Psoas muscle (tissue), 8 donors: ENCODE results near the gene CABLES1. TPM values are rescaled to one million over a fixed set of nuclear protein-coding genes. Genes with fewer than 3 reads are reported as not detected.
A peak's percentile ranks its signal among the peaks of the same experiment; 100 is the strongest.

Experiments used
- ATAC-seq, 4 donors: fragments of 200-7000 bp; cut with Tn5 transposase; one replicate each; pipeline ENCODE4 v1.9.1; 2020; ENCODE audit warnings: moderate library complexity in 3 of 4, mild to moderate bottlenecking in 2 of 4
- DNase-seq, 2 donors: peaks; one replicate each; pipeline ENCODE4 v3.0.0-alpha.2; 2020
- H3K27ac ChIP-seq: fragments of 200-600 bp; one replicate; pipeline ENCODE4 v1.8.0; 2022
- H3K27me3 ChIP-seq, 3 donors: fragments of 200-600 bp in 1 of 3; one replicate each; pipeline versions ENCODE4 v1.6.1 to v1.8.0; 2013 to 2022; ENCODE audit warnings: low read length in 2 of 3, mild to moderate bottlenecking in 2 of 3, moderate library complexity in 1 of 3; ENCODE audit not compliant: insufficient read depth in 3 of 3
- H3K36me3 ChIP-seq, 2 donors: fragments of 200-600 bp in 1 of 2; one replicate each; pipeline versions ENCODE4 v1.6.1 to v1.8.0; 2013 to 2022; ENCODE audit warnings: low read depth in 1 of 2, mild to moderate bottlenecking in 1 of 2, moderate library complexity in 1 of 2; ENCODE audit not compliant: insufficient read depth in 1 of 2
- H3K4me1 ChIP-seq: fragments of 200-600 bp; one replicate; pipeline ENCODE4 v1.8.0; 2022
- H3K4me3 ChIP-seq: fragments of 200-600 bp; one replicate; pipeline ENCODE4 v1.8.0; 2022; ENCODE audit warnings: mild to moderate bottlenecking
- H3K9me3 ChIP-seq: fragments of 200-600 bp; one replicate; pipeline ENCODE4 v1.8.0; 2022
- CTCF ChIP-seq: fragments of 200-600 bp; IDR thresholded peaks from one replicate; pipeline ENCODE4 v1.8.0; 2022; ENCODE audit warnings: antibody characterized with exemption
- WGBS, 3 donors: extraction: QIAGEN DNeasy Blood & Tissue Kit; methylation state at CpG; one replicate each; pipeline versions ENCODE4 v1.1.6 to v1.1.7; 2013; 5-methylcytosine and 5-hydroxymethylcytosine counted together
- intact Hi-C, 2 donors: fragments of 100-400 bp; cut with DNase I; formaldehyde crosslinking; loops; one replicate each; pipeline versions ENCODE4 v1.11.0 to v1.14.2; 2022
- polyA plus RNA-seq, 3 donors: library from polyadenylated mRNA; stranded (reverse); fragments of 200-250 nt; gene quantifications; one replicate each; pipeline ENCODE4 v1.2.3, GENCODE V29; 2013
- total RNA-seq, 4 donors: library from RNA; stranded (reverse); fragmentation: NEBNext Ultra II Directional in 2 of 4; extraction: Animal tissue kit (Norgen Biotek cat#: 25700) in 2 of 4; gene quantifications; one replicate each; pipeline versions ENCODE4 v1.2.1 to v1.2.4, GENCODE V29; 2021 to 2023
- donor health status: healthy with polysubstance abuse.
- donor health status: DM: no; HTN: no; CAD: no; lungs with moderate emphysema.
- donor health status: Bipolar disorder and iron deficiency.
- donor health status: healthy.
- donor health status: DM: yes; HTN: yes; CAD: no.
- donor health status: DM: no; HTN: no; CAD: no.
- donor health status: DM: no; HTN: no; CAD: no.
- donor health status: DM: yes; HTN: yes; CAD: no.

Gene CABLES1
- total and polyA plus RNA-seq, 7 donors, result 0.42 to 1.5 (median 0.98) TPM

- no peaks in the 10 kb centered on the region for H3K9me3 ChIP-seq
- H3K36me3 ChIP-seq, result no peaks in the 10 kb centered on the region
- TF ChIP-seq CTCF, result no peak
- ATAC-seq (no peak), DNase-seq (no peak)
- no peaks in the 10 kb centered on the region for H3K27me3 ChIP-seq
- H3K4me3 ChIP-seq, result no peak overlapping the region
- intact Hi-C loops, result no loop called here
- WGBS, 3 donors, result 85 to 88% (median 87%) methylated on average over 25 of the region's 25 CpGs
- H3K27ac ChIP-seq, result no peak overlapping the region
- H3K4me1 ChIP-seq, result no peaks in the 10 kb centered on the region
These were observed 122.6 kb downstream of the CABLES1 start for GRCh38 chr18:23257686-23258565.

- no peak overlapping the region for H3K27ac ChIP-seq
- no peak for TF ChIP-seq CTCF
- H3K36me3 ChIP-seq, result no peaks in the 10 kb centered on the region
- DNase-seq (no peak), ATAC-seq (no peak)
- 87 to 90% (median 89%) methylated on average over 15 of the region's 15 CpGs for WGBS, 3 donors
- no peak overlapping the region for H3K4me3 ChIP-seq
- no peaks in the 10 kb centered on the region for H3K9me3 ChIP-seq
- H3K27me3 ChIP-seq, result no peaks in the 10 kb centered on the region
- intact Hi-C loops, result no loop called here
- H3K4me1 ChIP-seq, result no peaks in the 10 kb centered on the region
These were observed 123.5 kb downstream of the CABLES1 start for GRCh38 chr18:23258566-23259469.

GRCh38 chr18:23259701-23260681 is 124.7 kb downstream of the CABLES1 start:
- DNase-seq (peak; percentile 66 to 83), ATAC-seq (peak; percentile 54 to 72 (median 58))
- Histone ChIP-seq H3K4me3 (peak overlapping the region; percentile 50), H3K4me1 (no peaks in the 10 kb centered on the region), H3K27me3 (no peaks in the 10 kb centered on the region), H3K9me3 (no peaks in the 10 kb centered on the region), H3K36me3 (no peaks in the 10 kb centered on the region), H3K27ac (peak overlapping the region; percentile 30)
- no peak for TF ChIP-seq CTCF
- intact Hi-C loops, result no loop called here
- 25 to 29% (median 27%) methylated on average over 21 of the region's 21 CpGs for WGBS, 3 donors

- intact Hi-C loops, result no loop called here
- Histone ChIP-seq H3K9me3 (no peaks in the 10 kb centered on the region), H3K4me1 (no peaks in the 10 kb centered on the region), H3K4me3 (no peak overlapping the region), H3K27ac (no peak overlapping the region), H3K27me3 (no peaks in the 10 kb centered on the region), H3K36me3 (no peaks in the 10 kb centered on the region)
- no peak for TF ChIP-seq CTCF
- no peak for ATAC-seq
- WGBS, 3 donors, result 86 to 90% (median 86%) methylated on average over 7 of the region's 7 CpGs
- no peak for DNase-seq
These were observed 125.8 kb downstream of the CABLES1 start for GRCh38 chr18:23260926-23261590.
